Measurements from ENCODE around the gene NLK. TPM values are rescaled to one million over a fixed set of nuclear protein-coding genes. Genes with fewer than 3 reads are reported as not detected.
"Not testable (repeated sequence)": the region's sequence is repeated elsewhere in the genome, so short reads cannot be mapped to it uniquely, and the experiment has no call there.

NLK gene
- total RNA-seq, 1 donor = 10.5 TPM

GRCh38 chr17:28228109-28228840 lies 185.8 kb downstream of the NLK start:
- Histone ChIP-seq H2AFZ (ENCODE audit: low read length) (peak overlapping the region; percentile 68), H3K4me2 (ENCODE audit: insufficient read depth, low read length) (peak overlapping the region; percentile 78), H3K27me3 (ENCODE audit: insufficient read depth, low read length) (peaks cover 45% of the 10 kb centered on the region), H3K4me1 (ENCODE audit: insufficient read depth, low read length) (peaks cover 5% of the 10 kb centered on the region), H3K36me3 (ENCODE audit: insufficient read depth, low read length) (no peaks in the 10 kb centered on the region), H3K4me3 (ENCODE audit: insufficient read depth, low read length) (peak overlapping the region; percentile 39), H3K79me2 (ENCODE audit: insufficient read depth, low read length) (no peaks in the 10 kb centered on the region), H3K27ac (ENCODE audit: low read depth, low read length) (no peak overlapping the region), H4K20me1 (ENCODE audit: insufficient read depth, low read length) (no peaks in the 10 kb centered on the region), H3K9me3 (ENCODE audit: low read depth, low read length) (no peaks in the 10 kb centered on the region)
- TF ChIP-seq CTCF (IDR thresholded peaks at IDR 0.05; ENCODE audit: extremely low read depth, low read depth, low read length) = peak; percentile 36
- DNase-seq (ENCODE audit: insufficient read length, low spot score, missing footprints) = no peak

- no peak for DNase-seq (ENCODE audit: insufficient read length, low spot score, missing footprints)
- no peaks in the 10 kb centered on the region for H3K36me3 ChIP-seq (ENCODE audit: insufficient read depth, low read length)
- H3K9me3 ChIP-seq (ENCODE audit: low read depth, low read length) = no peaks in the 10 kb centered on the region
- no peak overlapping the region for H3K4me3 ChIP-seq (ENCODE audit: insufficient read depth, low read length)
- H3K79me2 ChIP-seq (ENCODE audit: insufficient read depth, low read length) = no peaks in the 10 kb centered on the region
- H3K4me2 ChIP-seq (ENCODE audit: insufficient read depth, low read length) = no peak overlapping the region
- no peak for TF ChIP-seq CTCF (IDR thresholded peaks at IDR 0.05; ENCODE audit: extremely low read depth, low read depth, low read length)
- no peak overlapping the region for H2AFZ ChIP-seq (ENCODE audit: low read length)
- H3K4me1 ChIP-seq (ENCODE audit: insufficient read depth, low read length) = peaks cover 5% of the 10 kb centered on the region
- H3K27me3 ChIP-seq (ENCODE audit: insufficient read depth, low read length) = peaks cover 45% of the 10 kb centered on the region
- H4K20me1 ChIP-seq (ENCODE audit: insufficient read depth, low read length) = no peaks in the 10 kb centered on the region
- no peak overlapping the region for H3K27ac ChIP-seq (ENCODE audit: low read depth, low read length)
Observed at GRCh38 chr17:28228986-28229729, 186.7 kb downstream of the NLK start.

- no peak for TF ChIP-seq CTCF (IDR thresholded peaks at IDR 0.05; ENCODE audit: extremely low read depth, low read depth, low read length)
- peaks cover 5% of the 10 kb centered on the region for H3K4me1 ChIP-seq (ENCODE audit: insufficient read depth, low read length)
- H4K20me1 ChIP-seq (ENCODE audit: insufficient read depth, low read length) = no peaks in the 10 kb centered on the region
Observed at GRCh38 chr17:28230011-28230410, 187.5 kb downstream of the NLK start.

GRCh38 chr17:28230607-28231006 lies 188.1 kb downstream of the NLK start:
- H3K36me3 ChIP-seq (ENCODE audit: insufficient read depth, low read length); H3K4me2 ChIP-seq (ENCODE audit: insufficient read depth, low read length); H4K20me1 ChIP-seq (ENCODE audit: insufficient read depth, low read length); H3K9me3 ChIP-seq (ENCODE audit: low read depth, low read length); H3K27ac ChIP-seq (ENCODE audit: low read depth, low read length); H2AFZ ChIP-seq (ENCODE audit: low read length); DNase-seq (ENCODE audit: insufficient read length, low spot score, missing footprints); H3K79me2 ChIP-seq (ENCODE audit: insufficient read depth, low read length); H3K4me3 ChIP-seq (ENCODE audit: insufficient read depth, low read length); H3K4me1 ChIP-seq (ENCODE audit: insufficient read depth, low read length): not testable (repeated sequence)
- H3K27me3 ChIP-seq (ENCODE audit: insufficient read depth, low read length) = peaks cover 51% of the 10 kb centered on the region

More at GRCh38 chr17:28230011-28230410, 187.5 kb downstream of the NLK start:
- H3K27me3 ChIP-seq (ENCODE audit: insufficient read depth, low read length) = peaks cover 51% of the 10 kb centered on the region
- H3K9me3 ChIP-seq (ENCODE audit: low read depth, low read length) = no peaks in the 10 kb centered on the region
- H3K36me3 ChIP-seq (ENCODE audit: insufficient read depth, low read length) = no peaks in the 10 kb centered on the region
- no peak overlapping the region for H2AFZ ChIP-seq (ENCODE audit: low read length)
- DNase-seq (ENCODE audit: insufficient read length, low spot score, missing footprints) = peak; percentile 52
- no peak overlapping the region for H3K4me3 ChIP-seq (ENCODE audit: insufficient read depth, low read length)
- H3K27ac ChIP-seq (ENCODE audit: low read depth, low read length) = no peak overlapping the region
- no peaks in the 10 kb centered on the region for H3K79me2 ChIP-seq (ENCODE audit: insufficient read depth, low read length)
- no peak overlapping the region for H3K4me2 ChIP-seq (ENCODE audit: insufficient read depth, low read length)

GRCh38 chr17:28231624-28232023 lies 189.1 kb downstream of the NLK start:
- H3K79me2 ChIP-seq (ENCODE audit: insufficient read depth, low read length); H3K4me3 ChIP-seq (ENCODE audit: insufficient read depth, low read length); H3K4me2 ChIP-seq (ENCODE audit: insufficient read depth, low read length); H3K4me1 ChIP-seq (ENCODE audit: insufficient read depth, low read length); H4K20me1 ChIP-seq (ENCODE audit: insufficient read depth, low read length); H3K27ac ChIP-seq (ENCODE audit: low read depth, low read length); H3K9me3 ChIP-seq (ENCODE audit: low read depth, low read length); DNase-seq (ENCODE audit: insufficient read length, low spot score, missing footprints); H3K36me3 ChIP-seq (ENCODE audit: insufficient read depth, low read length); H2AFZ ChIP-seq (ENCODE audit: low read length): not testable (repeated sequence)
- H3K27me3 ChIP-seq (ENCODE audit: insufficient read depth, low read length) = peaks cover 50% of the 10 kb centered on the region

Measured in osteoblast (primary cell).